Type B pancreatic cell (in vitro differentiated cells): Measurements from ENCODE around the gene OR2A5. TPM values are rescaled to one million over a fixed set of nuclear protein-coding genes. Genes with fewer than 3 reads are reported as not detected.
"Not testable (repeated sequence)": the region's sequence is repeated elsewhere in the genome, so short reads cannot be mapped to it uniquely, and the experiment has no call there.

ENCODE experiments used
- DNase-seq: peaks from one replicate; pipeline ENCODE4 v3.0.0; 2021; ENCODE audit warnings: mixed read lengths; ENCODE audit not compliant: unreplicated experiment; ENCODE audit errors: extremely low spot score
- H3K27ac Mint-ChIP-seq: 2 replicates; pipeline ENCODE4 v1.8.0; 2021; ENCODE audit warnings: mild to moderate bottlenecking, mixed read lengths
- H3K27me3 Mint-ChIP-seq: 2 replicates; pipeline ENCODE4 v1.8.0; 2021; ENCODE audit warnings: mixed read lengths
- H3K36me3 Mint-ChIP-seq: 2 replicates; pipeline ENCODE4 v1.8.0; 2021; ENCODE audit warnings: mixed read lengths
- H3K4me1 Mint-ChIP-seq: one replicate; pipeline ENCODE4 v1.8.0; 2021; ENCODE audit warnings: mixed read lengths; ENCODE audit not compliant: unreplicated experiment
- H3K4me3 Mint-ChIP-seq: 2 replicates; pipeline ENCODE4 v1.8.0; 2021; ENCODE audit warnings: mild to moderate bottlenecking, mixed read lengths
- H3K9me3 Mint-ChIP-seq: 2 replicates; pipeline ENCODE4 v1.8.0; 2021; ENCODE audit warnings: mixed read lengths
- total RNA-seq: library from RNA; stranded (reverse); gene quantifications from 2 replicates; pipeline ENCODE4 v1.2.1, GENCODE V29; 2021; ENCODE audit warnings: low replicate concordance
- TF ChIP-seq, protein P1 (sequence below): fragments of 200-600 bp; sonication (generic); conservative IDR thresholded peaks from 2 replicates; pipeline ENCODE4 v1.5.0; 2021; ENCODE audit warnings: antibody characterized with exemption, mild to moderate bottlenecking

OR2A5 gene
- total RNA-seq, 1 donor from 2014 or later = not detected

DNA sequence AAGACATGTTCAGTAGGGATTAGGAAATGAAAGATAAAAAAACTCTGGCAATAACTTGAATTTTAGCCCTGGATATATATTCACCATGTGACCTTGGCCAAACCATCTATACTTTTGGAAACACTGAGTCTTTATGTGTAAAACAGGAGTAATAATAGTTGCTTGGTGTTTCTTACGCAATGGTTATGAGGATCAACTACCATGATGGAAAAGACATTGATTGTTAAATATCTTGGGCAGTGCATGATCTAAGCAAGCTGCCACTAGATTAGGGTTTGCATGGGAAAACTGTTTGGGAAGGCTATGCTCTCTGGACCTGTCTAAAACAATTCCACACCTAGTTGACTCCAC is 42.1 kb upstream of the OR2A5 start:
- Mint-ChIP-seq H3K4me1 (no peaks in the 10 kb centered on the region), H3K27me3 (peaks cover 3% of the 10 kb centered on the region), H3K4me3 (no peak overlapping the region), H3K9me3 (no peaks in the 10 kb centered on the region), H3K36me3 (no peaks in the 10 kb centered on the region), H3K27ac (no peak overlapping the region)
- TF ChIP-seq, protein P1, sequence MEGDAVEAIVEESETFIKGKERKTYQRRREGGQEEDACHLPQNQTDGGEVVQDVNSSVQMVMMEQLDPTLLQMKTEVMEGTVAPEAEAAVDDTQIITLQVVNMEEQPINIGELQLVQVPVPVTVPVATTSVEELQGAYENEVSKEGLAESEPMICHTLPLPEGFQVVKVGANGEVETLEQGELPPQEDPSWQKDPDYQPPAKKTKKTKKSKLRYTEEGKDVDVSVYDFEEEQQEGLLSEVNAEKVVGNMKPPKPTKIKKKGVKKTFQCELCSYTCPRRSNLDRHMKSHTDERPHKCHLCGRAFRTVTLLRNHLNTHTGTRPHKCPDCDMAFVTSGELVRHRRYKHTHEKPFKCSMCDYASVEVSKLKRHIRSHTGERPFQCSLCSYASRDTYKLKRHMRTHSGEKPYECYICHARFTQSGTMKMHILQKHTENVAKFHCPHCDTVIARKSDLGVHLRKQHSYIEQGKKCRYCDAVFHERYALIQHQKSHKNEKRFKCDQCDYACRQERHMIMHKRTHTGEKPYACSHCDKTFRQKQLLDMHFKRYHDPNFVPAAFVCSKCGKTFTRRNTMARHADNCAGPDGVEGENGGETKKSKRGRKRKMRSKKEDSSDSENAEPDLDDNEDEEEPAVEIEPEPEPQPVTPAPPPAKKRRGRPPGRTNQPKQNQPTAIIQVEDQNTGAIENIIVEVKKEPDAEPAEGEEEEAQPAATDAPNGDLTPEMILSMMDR = no peak
- no peak for DNase-seq

DNA sequence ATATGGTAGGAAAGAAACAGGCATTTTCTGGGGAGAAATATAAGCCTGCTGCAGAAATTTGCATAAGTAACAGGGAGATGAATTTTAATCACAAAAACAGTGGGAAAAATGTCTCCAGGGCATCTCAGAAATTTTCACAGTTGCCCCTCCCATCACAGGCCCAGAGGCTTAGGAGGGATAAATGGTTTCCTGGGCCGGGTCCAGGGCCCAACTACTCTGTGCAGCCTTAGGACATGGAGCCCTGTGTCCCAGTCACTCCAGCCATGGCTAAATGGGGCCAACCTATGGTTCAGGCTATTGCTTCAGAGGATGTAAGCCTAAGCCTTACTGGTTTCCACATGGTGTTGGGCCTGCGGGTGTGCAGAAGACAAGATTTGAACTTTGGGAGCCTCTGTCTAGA is 39.4 kb upstream of the OR2A5 start:
- TF ChIP-seq, protein P1 = no peak
- H3K27ac Mint-ChIP-seq = no peak overlapping the region
- no peaks in the 10 kb centered on the region for H3K4me1 Mint-ChIP-seq
- DNase-seq = no peak
- H3K4me3 Mint-ChIP-seq = no peak overlapping the region
- H3K27me3 Mint-ChIP-seq = peaks cover 3% of the 10 kb centered on the region
- no peaks in the 10 kb centered on the region for H3K9me3 Mint-ChIP-seq
- no peaks in the 10 kb centered on the region for H3K36me3 Mint-ChIP-seq

DNA sequence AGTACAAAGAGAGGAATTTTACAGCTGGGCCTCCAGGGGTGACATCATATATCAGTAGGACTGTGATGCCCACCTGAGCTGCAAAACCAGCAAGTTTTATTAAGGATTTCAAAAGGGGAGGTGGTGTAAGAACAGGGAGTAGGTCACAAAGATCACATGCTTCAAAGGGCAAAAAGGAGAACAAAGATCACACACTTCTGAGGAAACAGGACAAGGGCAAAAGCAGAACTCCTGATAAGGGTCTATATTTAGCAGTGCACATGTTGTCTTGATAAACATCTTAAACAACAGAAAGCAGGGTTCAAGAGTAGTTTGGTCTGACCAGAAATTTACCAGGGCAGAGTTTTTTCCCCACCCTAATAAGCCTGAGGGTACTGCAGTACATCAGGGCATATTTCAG is 38.7 kb upstream of the OR2A5 start:
- not testable (repeated sequence) for H3K4me3 Mint-ChIP-seq, H3K27ac Mint-ChIP-seq, H3K9me3 Mint-ChIP-seq, H3K36me3 Mint-ChIP-seq, H3K4me1 Mint-ChIP-seq, DNase-seq, H3K27me3 Mint-ChIP-seq

DNA sequence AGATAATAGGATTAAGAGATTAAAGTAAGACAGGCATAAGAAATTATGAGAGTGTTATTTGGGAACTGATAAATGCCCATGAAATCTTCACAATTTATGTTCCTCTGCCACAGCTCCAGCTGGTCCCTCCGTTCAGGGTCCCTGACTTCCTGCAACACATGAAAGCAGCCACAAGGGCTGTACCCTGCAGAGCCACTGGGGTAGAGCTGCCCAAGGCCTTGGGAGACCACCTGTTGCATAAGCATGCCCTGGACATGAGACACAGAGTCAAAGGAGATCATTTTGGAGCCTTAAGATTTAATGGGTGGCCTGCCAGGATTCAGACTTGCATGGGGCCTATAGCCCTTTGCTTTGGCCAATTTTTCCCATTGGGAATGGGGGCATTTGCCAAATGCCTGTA is 37.9 kb upstream of the OR2A5 start:
- not testable (repeated sequence) for H3K9me3 Mint-ChIP-seq, H3K36me3 Mint-ChIP-seq, DNase-seq, H3K27me3 Mint-ChIP-seq, H3K4me3 Mint-ChIP-seq, H3K27ac Mint-ChIP-seq, H3K4me1 Mint-ChIP-seq

DNA sequence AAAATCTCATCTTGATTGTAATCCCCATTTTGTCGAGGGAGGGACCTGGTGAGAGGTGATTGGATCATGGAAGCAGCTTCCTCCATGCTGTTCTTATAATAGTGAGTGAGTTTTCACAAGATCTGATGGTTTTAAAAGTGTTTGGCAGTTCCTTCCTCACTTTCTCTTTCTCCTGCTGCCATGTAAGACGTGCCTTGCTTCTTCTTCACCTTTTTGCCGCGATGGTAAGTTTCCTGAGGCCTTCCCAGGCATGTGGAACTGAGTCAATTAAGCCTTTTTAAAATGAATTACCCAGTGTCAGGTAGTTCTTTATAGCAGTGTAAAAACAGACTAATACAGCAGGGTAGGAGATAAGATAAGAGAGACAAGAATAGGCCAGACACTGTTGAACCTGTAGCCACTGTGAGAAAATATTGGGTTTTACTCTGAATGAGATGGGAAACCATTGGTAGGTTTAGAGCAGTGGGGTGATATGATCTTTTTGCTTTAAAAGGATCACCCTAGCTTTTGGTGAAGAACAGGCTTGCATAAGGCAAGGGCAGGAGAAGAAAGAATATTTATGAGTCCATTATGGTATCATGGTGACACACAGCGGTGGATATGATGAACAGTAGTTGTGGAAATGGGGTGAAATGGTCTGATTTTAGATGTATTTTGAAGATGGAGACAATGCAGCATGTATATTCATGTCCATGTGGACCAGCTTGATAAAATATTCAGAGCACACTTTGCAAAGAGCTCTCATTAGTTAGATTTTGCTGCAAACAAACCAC is 37.1 kb upstream of the OR2A5 start:
- Mint-ChIP-seq H3K9me3 (no peaks in the 10 kb centered on the region), H3K4me1 (no peaks in the 10 kb centered on the region), H3K4me3 (no peak overlapping the region), H3K36me3 (no peaks in the 10 kb centered on the region), H3K27ac (no peak overlapping the region), H3K27me3 (no peaks in the 10 kb centered on the region)
- DNase-seq = no peak
- TF ChIP-seq, protein P1 = no peak

DNA sequence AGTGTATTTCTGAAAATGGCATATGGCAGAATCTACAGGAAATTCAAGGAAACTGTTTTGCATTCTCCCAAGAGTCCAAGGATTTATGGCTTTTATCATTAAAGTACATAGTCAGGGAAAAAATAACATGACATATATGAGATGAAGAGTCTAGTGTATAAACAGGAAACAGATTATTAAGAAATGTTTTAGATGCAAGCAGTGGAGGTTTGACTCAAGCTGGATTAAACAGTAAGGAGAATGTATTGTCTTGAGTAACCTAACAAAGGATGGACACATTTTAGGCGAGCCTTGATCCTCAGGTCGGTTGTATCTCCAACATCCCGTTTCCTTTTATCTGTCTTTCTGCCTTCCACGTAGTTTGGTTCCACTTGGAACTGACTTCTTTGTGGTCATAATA is 30.7 kb upstream of the OR2A5 start:
- Mint-ChIP-seq H3K27me3 (no peaks in the 10 kb centered on the region), H3K27ac (no peak overlapping the region), H3K36me3 (no peaks in the 10 kb centered on the region), H3K4me1 (peaks cover 5% of the 10 kb centered on the region), H3K4me3 (no peak overlapping the region), H3K9me3 (peaks cover 4% of the 10 kb centered on the region)
- DNase-seq = no peak
- TF ChIP-seq, protein P1 = no peak

DNA sequence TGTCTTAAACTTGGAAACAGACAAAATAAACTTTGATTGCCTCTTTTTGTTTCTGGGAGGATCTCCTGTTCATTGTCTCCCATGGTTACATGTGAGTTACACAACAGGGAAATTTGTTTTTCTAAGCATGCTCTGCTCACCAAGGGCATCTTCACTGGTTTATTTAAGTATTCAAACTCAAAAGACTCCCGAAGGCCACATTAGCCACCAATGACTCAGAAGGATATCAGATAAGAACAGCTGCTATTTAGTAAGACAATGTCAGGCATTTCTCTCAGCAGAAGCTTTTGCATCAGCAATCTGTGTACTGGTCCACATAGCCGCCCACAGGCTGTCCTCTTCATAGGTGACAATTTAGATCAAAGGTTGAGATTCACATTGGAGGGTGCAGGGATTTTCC is 29.3 kb upstream of the OR2A5 start:
- Mint-ChIP-seq H3K27me3 (no peaks in the 10 kb centered on the region), H3K36me3 (no peaks in the 10 kb centered on the region), H3K4me3 (no peak overlapping the region), H3K4me1 (peaks cover 5% of the 10 kb centered on the region), H3K9me3 (peaks cover 4% of the 10 kb centered on the region), H3K27ac (no peak overlapping the region)
- TF ChIP-seq, protein P1 = no peak
- no peak for DNase-seq
